HepG2 (cell line): ENCODE measurements around the gene METTL26. TPM values are rescaled to one million over a fixed set of nuclear protein-coding genes. Genes with fewer than 3 reads are reported as not detected.

Source experiments
- BRCA1 ChIP-seq: sonication (generic); formaldehyde crosslinking; IDR thresholded peaks from 2 replicates; pipeline ENCODE4 v1.4.0; 2020; ENCODE audit warnings: missing genetic modification reagents
- CENPX ChIP-seq: sonication (generic); formaldehyde crosslinking; IDR thresholded peaks from 2 replicates; pipeline ENCODE4 v1.9.0; 2021; ENCODE audit warnings: mild to moderate bottlenecking, missing genetic modification reagents, moderate library complexity
- EZH2 ChIP-seq: conservative IDR thresholded peaks from 2 replicates; pipeline ENCODE4 v1.6.1; 2012; ENCODE audit warnings: mild to moderate bottlenecking, low read depth, low read length, moderate library complexity
- FOXJ3 ChIP-seq: sonication (generic); formaldehyde crosslinking; IDR thresholded peaks from 2 replicates; pipeline ENCODE4 v1.4.0; 2020; ENCODE audit warnings: missing genetic modification reagents, mild to moderate bottlenecking, borderline replicate concordance
- FOXO4 ChIP-seq: sonication (generic); formaldehyde crosslinking; conservative IDR thresholded peaks from 2 replicates; pipeline ENCODE4 v1.8.1; 2023; ENCODE audit warnings: missing genetic modification reagents
- KLF11 ChIP-seq: IDR thresholded peaks from 2 replicates; pipeline ENCODE4 v1.6.1; 2016; ENCODE audit warnings: missing compliant biosample characterization
- KMT2A ChIP-seq: sonication (generic); formaldehyde crosslinking; IDR thresholded peaks from 2 replicates; pipeline ENCODE4 v1.4.0; 2020; ENCODE audit warnings: missing genetic modification reagents
- MLLT10 ChIP-seq: sonication (generic); formaldehyde crosslinking; IDR thresholded peaks from 2 replicates; pipeline ENCODE4 v1.4.0; 2020; ENCODE audit warnings: missing genetic modification reagents
- NONO ChIP-seq, 2 experiments: fragments of 450-650 bp in 1 of 2; sonication (generic) in 1 of 2; formaldehyde crosslinking in 1 of 2; IDR thresholded peaks in 1 of 2; conservative IDR thresholded peaks in 1 of 2; 2 replicates each; pipeline versions ENCODE4 v1.6.1 to v1.8.0; 2017 to 2022; ENCODE audit warnings: mild to moderate bottlenecking in 1 of 2, missing genetic modification reagents in 1 of 2, moderate library complexity in 1 of 2
- POLR2G ChIP-seq: fragments of 200-400 bp; formaldehyde crosslinking; IDR thresholded peaks from 2 replicates; pipeline ENCODE4 v1.6.1; 2018; ENCODE audit warnings: mild to moderate bottlenecking, low read depth, low read length, moderate library complexity
- SMARCC2 ChIP-seq: fragments of 450-650 bp; IDR thresholded peaks from 2 replicates; pipeline ENCODE4 v1.6.1; 2017; ENCODE audit warnings: antibody characterized with exemption, mild to moderate bottlenecking
- SRSF1 ChIP-seq: fragments of 200-400 bp; formaldehyde crosslinking; optimal IDR thresholded peaks from 2 replicates; pipeline ENCODE3; 2017; ENCODE audit warnings: mild to moderate bottlenecking, low read depth, low read length, moderate library complexity
- TARDBP ChIP-seq: sonication (generic); formaldehyde crosslinking; IDR thresholded peaks from 2 replicates; pipeline ENCODE4 v1.8.0; 2022; ENCODE audit warnings: mild to moderate bottlenecking, missing genetic modification reagents
- ZFP37 ChIP-seq: sonication (generic); formaldehyde crosslinking; IDR thresholded peaks from 2 replicates; pipeline ENCODE4 v1.4.0; 2020; ENCODE audit warnings: missing genetic modification reagents, borderline replicate concordance
- ZFP62 ChIP-seq: sonication (generic); formaldehyde crosslinking; IDR thresholded peaks from 2 replicates; pipeline ENCODE4 v1.4.0; 2020; ENCODE audit warnings: missing genetic modification reagents
- ZNF251 ChIP-seq: sonication (generic); formaldehyde crosslinking; IDR thresholded peaks from 2 replicates; pipeline ENCODE4 v1.9.0; 2021; ENCODE audit warnings: mild to moderate bottlenecking, missing genetic modification reagents
- ZNF34 ChIP-seq: sonication (generic); formaldehyde crosslinking; IDR thresholded peaks from 2 replicates; pipeline ENCODE4 v1.4.0; 2020; ENCODE audit warnings: mild to moderate bottlenecking, missing genetic modification reagents, borderline replicate concordance
- ZSCAN31 ChIP-seq: sonication (generic); formaldehyde crosslinking; IDR thresholded peaks from 2 replicates; pipeline ENCODE4 v1.5.0; 2020; ENCODE audit warnings: low read depth, mild to moderate bottlenecking, missing genetic modification reagents
- polyA plus RNA-seq, 8 experiments: library from polyadenylated mRNA; depleted of rRNA in 3 of 8; stranded (reverse) in 7 of 8; unstranded in 1 of 8; fragments of >200 nt; fragmentation: Illumina TruSeq in 4 of 8; extraction: Trizol in 4 of 8; gene quantifications; 2 replicates each; pipeline versions ENCODE4 v1.2.1 to v1.2.3, GENCODE V29; 2011 to 2016; ENCODE audit warnings: low read depth in 4 of 8, missing spikeins in 1 of 8, mixed read lengths in 1 of 8; ENCODE audit not compliant: insufficient read depth in 1 of 8
- total RNA-seq, 5 experiments: library from RNA; depleted of rRNA; stranded (reverse); fragments of >200 nt; fragmentation: Illumina TruSeq; extraction: Trizol; gene quantifications; 2 replicates each; pipeline ENCODE4 v1.2.3, GENCODE V29; 2016; ENCODE audit warnings: low read depth in 1 of 5
- TF ChIP-seq, protein P1 (sequence below): sonication (generic); formaldehyde crosslinking; IDR thresholded peaks from 2 replicates; pipeline ENCODE4 v1.9.0; 2021; ENCODE audit warnings: missing genetic modification reagents, borderline replicate concordance
- TF ChIP-seq, protein P2 (sequence below): sonication (generic); formaldehyde crosslinking; IDR thresholded peaks from 2 replicates; pipeline ENCODE4 v1.4.0; 2020; ENCODE audit warnings: missing genetic modification reagents, borderline replicate concordance
- TF ChIP-seq, protein P3 (sequence below): sonication (generic); formaldehyde crosslinking; IDR thresholded peaks from 2 replicates; pipeline ENCODE4 v1.4.0; 2020; ENCODE audit warnings: mild to moderate bottlenecking, missing genetic modification reagents

The METTL26 gene
- total and polyA plus RNA-seq, 2 of the 13 experiments (the other 11 are each of a cell fraction or from before 2014, with no cell fraction given), result 65.5 to 70.1 TPM

DNA sequence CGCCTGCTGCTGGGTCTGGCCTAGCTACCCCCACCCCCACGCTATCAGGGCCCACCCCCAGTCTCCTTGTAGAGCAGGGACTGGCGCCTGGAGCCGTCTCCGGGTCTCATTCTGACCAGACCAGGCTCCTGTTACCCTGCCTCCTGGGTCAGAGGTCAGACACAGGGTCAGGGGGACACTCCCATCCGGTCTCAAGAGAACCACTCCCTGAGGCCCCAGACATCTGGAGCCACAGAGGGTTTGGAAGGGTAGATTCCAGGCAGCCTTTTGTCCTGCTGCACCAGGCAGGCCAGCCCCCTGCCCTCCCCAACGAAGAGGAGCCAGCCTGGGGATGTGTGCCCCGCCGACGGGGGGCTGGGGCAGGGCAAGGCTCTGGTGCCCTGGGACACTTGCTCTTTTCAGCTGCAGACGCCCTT lies 6.3 kb downstream of the METTL26 start (continued):
- TF ChIP-seq ZFP37 (no peak), FOXO4 (no peak), KLF11 (no peak), CENPX (CRISPR knock-in tag) (no peak), ZNF34 (CRISPR knock-in tag) (no peak), NONO (IDR thresholded peaks at IDR 0.05) (no peak), NONO (CRISPR knock-in tag; conservative IDR thresholded peaks at IDR 0.05) (no peak), EZH2 (no peak), BRCA1 (CRISPR knock-in tag) (no peak), KMT2A (no peak), SRSF1 (peak; percentile 37), ZFP62 (no peak), FOXJ3 (CRISPR knock-in tag) (no peak), ZSCAN31 (no peak), MLLT10 (CRISPR knock-in tag) (no peak), ZNF251 (CRISPR knock-in tag) (no peak), POLR2G (peak; percentile 47), SMARCC2 (no peak), TARDBP (0 out of 2 replicates have a peak, but pooled peaks have one; percentile 10)
- TF ChIP-seq, protein P1, sequence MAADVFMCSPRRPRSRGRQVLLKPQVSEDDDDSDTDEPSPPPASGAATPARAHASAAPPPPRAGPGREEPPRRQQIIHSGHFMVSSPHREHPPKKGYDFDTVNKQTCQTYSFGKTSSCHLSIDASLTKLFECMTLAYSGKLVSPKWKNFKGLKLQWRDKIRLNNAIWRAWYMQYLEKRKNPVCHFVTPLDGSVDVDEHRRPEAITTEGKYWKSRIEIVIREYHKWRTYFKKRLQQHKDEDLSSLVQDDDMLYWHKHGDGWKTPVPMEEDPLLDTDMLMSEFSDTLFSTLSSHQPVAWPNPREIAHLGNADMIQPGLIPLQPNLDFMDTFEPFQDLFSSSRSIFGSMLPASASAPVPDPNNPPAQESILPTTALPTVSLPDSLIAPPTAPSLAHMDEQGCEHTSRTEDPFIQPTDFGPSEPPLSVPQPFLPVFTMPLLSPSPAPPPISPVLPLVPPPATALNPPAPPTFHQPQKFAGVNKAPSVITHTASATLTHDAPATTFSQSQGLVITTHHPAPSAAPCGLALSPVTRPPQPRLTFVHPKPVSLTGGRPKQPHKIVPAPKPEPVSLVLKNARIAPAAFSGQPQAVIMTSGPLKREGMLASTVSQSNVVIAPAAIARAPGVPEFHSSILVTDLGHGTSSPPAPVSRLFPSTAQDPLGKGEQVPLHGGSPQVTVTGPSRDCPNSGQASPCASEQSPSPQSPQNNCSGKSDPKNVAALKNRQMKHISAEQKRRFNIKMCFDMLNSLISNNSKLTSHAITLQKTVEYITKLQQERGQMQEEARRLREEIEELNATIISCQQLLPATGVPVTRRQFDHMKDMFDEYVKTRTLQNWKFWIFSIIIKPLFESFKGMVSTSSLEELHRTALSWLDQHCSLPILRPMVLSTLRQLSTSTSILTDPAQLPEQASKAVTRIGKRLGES (CRISPR knock-in tag), result no peak
- TF ChIP-seq, protein P2, sequence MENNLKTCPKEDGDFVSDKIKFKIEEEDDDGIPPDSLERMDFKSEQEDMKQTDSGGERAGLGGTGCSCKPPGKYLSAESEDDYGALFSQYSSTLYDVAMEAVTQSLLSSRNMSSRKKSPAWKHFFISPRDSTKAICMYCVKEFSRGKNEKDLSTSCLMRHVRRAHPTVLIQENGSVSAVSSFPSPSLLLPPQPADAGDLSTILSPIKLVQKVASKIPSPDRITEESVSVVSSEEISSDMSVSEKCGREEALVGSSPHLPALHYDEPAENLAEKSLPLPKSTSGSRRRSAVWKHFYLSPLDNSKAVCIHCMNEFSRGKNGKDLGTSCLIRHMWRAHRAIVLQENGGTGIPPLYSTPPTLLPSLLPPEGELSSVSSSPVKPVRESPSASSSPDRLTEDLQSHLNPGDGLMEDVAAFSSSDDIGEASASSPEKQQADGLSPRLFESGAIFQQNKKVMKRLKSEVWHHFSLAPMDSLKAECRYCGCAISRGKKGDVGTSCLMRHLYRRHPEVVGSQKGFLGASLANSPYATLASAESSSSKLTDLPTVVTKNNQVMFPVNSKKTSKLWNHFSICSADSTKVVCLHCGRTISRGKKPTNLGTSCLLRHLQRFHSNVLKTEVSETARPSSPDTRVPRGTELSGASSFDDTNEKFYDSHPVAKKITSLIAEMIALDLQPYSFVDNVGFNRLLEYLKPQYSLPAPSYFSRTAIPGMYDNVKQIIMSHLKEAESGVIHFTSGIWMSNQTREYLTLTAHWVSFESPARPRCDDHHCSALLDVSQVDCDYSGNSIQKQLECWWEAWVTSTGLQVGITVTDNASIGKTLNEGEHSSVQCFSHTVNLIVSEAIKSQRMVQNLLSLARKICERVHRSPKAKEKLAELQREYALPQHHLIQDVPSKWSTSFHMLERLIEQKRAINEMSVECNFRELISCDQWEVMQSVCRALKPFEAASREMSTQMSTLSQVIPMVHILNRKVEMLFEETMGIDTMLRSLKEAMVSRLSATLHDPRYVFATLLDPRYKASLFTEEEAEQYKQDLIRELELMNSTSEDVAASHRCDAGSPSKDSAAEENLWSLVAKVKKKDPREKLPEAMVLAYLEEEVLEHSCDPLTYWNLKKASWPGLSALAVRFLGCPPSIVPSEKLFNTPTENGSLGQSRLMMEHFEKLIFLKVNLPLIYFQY (CRISPR knock-in tag), result no peak
- TF ChIP-seq, protein P3, sequence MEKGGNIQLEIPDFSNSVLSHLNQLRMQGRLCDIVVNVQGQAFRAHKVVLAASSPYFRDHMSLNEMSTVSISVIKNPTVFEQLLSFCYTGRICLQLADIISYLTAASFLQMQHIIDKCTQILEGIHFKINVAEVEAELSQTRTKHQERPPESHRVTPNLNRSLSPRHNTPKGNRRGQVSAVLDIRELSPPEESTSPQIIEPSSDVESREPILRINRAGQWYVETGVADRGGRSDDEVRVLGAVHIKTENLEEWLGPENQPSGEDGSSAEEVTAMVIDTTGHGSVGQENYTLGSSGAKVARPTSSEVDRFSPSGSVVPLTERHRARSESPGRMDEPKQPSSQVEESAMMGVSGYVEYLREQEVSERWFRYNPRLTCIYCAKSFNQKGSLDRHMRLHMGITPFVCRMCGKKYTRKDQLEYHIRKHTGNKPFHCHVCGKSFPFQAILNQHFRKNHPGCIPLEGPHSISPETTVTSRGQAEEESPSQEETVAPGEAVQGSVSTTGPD (CRISPR knock-in tag), result no peak
